LNCaP clone FGC (cell line): ENCODE measurements around the gene FABP6.
"Not testable (repeated sequence)": the region's sequence is repeated elsewhere in the genome, so short reads cannot be mapped to it uniquely, and the experiment has no call there.

Source experiments
- DNase-seq: peaks from one replicate; pipeline ENCODE4 v3.0.0-alpha.2; 2011; ENCODE audit warnings: low read depth
- H3K4me3 ChIP-seq: 2 replicates; pipeline ENCODE4 v1.5.1; 2011; ENCODE audit warnings: mild to moderate bottlenecking, low read depth, low read length, control low read depth
- TF ChIP-seq, protein P1 (sequence below): IDR thresholded peaks from 2 replicates; pipeline ENCODE4 v1.5.1; 2012; ENCODE audit warnings: mild to moderate bottlenecking; ENCODE audit not compliant: control insufficient read depth, insufficient read depth; ENCODE audit errors: extremely low read depth

FABP6 gene

DNA sequence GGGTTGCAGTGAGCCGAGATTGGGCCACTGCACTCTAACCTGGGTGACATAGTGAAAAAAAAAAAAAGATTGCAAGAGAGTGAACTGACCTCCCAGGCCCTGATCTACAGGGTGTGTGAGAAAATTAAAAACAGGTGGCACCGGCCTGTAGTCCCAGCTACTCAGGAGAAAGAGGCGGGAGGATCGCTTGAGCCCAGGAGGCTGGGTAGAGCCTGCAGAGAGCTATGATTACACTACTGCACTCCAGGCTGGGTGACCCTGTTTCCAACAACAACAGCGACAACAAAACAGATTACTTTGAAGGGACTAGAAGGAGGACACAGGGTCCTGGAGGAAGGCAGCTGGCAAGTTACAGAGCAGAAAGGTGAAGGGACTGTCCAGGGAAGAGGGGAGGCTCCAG lies 42.2 kb upstream of the FABP6 start:
- H3K4me3 ChIP-seq, result no peak overlapping the region
- no peak for DNase-seq
- TF ChIP-seq, protein P1, sequence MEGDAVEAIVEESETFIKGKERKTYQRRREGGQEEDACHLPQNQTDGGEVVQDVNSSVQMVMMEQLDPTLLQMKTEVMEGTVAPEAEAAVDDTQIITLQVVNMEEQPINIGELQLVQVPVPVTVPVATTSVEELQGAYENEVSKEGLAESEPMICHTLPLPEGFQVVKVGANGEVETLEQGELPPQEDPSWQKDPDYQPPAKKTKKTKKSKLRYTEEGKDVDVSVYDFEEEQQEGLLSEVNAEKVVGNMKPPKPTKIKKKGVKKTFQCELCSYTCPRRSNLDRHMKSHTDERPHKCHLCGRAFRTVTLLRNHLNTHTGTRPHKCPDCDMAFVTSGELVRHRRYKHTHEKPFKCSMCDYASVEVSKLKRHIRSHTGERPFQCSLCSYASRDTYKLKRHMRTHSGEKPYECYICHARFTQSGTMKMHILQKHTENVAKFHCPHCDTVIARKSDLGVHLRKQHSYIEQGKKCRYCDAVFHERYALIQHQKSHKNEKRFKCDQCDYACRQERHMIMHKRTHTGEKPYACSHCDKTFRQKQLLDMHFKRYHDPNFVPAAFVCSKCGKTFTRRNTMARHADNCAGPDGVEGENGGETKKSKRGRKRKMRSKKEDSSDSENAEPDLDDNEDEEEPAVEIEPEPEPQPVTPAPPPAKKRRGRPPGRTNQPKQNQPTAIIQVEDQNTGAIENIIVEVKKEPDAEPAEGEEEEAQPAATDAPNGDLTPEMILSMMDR, result no peak

DNA sequence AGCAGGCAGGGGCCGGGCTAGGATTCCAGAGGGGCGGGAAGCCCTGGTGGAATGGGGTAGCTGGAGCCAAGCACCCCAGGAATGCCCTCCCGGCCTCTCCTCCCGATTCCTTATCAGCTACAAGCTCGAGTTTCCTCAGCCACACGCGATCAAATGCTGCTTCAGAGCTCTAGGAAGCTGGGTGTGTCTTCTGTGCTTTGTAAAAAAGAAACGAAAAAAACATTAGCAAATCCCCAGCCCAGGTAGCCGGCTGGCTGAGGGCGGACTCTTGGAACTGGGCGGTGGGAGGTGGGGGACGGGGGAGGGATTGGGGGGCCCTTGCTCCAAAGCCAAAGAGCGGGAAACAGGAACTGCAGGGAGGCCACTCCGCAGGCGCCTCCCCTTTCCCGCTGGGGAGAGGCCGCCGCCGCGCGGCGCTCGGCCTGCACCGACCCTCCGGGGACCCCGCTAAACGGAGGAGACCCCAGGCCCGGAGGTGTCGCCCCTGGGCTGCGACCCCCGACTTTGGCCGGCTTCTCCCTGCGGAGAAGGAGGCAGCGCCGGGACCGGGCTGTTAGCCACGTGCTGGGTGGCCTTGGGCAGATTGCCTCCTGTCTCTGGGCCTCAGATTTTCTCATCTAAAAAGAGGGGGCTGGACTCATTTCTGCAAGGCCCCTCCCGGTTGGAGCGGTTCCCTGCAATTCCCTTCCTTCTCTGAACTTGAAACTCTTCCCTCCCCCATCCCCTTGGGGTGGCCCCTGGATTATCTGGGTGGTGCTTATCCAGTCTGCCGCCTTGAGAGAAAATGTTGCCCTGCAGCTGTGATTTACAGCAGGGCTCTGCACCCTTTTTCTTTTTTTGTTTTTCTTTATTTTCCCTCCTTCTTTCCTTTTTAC lies 40.9 kb upstream of the FABP6 start:
- H3K4me3 ChIP-seq, result no peak overlapping the region
- TF ChIP-seq, protein P1, result no peak
- DNase-seq, result no peak

DNA sequence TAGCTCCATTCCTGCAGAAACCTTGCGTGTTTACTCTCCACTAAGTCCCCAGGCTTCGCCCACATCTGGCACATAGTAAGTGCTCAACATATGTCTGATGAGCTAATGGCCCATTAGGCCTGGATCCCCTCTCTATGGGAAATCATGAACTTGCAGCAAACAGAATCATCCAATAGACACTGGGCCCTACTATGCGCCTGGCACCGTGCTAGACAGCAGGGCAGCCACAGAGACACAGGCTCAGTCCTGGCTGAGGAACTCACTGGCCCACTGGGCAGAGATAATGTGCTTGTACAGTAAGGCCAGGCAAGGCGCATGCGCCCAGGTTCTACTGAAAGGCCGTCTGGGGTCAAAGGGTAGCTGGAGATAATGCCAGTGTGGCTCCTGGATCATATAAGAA lies 36.9 kb upstream of the FABP6 start:
- H3K4me3 ChIP-seq, result no peak overlapping the region
- no peak for DNase-seq
- TF ChIP-seq, protein P1, result no peak

DNA sequence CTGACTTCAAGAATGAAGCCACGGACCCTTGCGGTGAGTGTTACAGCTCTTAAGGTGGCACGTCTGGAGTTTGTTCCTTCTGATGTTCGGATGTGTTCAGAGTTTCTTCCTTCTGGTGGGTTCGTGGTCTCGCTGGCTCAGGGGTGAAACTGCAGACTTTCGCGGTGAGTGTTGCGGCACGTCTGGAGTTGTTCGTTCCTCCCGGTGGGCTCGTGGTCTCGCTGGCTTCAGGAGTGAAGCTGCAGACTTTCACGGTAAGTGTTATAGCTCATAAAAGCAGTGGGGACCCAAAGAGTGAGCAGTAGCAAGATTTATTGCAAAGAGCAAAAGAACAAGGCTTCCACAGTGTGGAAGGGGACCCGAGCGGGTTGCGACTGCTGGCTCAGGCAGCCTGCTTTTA lies 36.2 kb upstream of the FABP6 start:
- H3K4me3 ChIP-seq, DNase-seq: not testable (repeated sequence)

DNA sequence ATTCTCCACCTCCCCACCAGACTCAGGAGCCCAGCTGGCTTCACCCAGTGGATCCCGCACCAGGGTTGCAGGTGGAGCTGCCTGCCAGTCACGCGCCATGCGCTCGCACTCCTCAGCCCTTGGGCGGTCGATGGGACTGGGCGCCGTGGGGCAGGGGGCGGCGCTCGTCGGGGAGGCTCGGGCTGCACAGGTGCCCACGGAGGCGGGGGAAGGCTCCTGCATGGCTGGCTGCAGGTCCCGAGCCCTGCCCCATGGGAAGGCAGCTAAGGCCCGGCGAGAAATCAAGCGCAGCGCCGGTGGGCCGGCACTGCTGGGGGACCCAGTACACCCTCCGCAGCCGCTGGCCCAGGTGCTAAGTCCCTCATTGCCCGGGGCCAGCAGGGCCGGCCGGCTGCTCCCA lies 35.5 kb upstream of the FABP6 start:
- DNase-seq, H3K4me3 ChIP-seq: not testable (repeated sequence)

DNA sequence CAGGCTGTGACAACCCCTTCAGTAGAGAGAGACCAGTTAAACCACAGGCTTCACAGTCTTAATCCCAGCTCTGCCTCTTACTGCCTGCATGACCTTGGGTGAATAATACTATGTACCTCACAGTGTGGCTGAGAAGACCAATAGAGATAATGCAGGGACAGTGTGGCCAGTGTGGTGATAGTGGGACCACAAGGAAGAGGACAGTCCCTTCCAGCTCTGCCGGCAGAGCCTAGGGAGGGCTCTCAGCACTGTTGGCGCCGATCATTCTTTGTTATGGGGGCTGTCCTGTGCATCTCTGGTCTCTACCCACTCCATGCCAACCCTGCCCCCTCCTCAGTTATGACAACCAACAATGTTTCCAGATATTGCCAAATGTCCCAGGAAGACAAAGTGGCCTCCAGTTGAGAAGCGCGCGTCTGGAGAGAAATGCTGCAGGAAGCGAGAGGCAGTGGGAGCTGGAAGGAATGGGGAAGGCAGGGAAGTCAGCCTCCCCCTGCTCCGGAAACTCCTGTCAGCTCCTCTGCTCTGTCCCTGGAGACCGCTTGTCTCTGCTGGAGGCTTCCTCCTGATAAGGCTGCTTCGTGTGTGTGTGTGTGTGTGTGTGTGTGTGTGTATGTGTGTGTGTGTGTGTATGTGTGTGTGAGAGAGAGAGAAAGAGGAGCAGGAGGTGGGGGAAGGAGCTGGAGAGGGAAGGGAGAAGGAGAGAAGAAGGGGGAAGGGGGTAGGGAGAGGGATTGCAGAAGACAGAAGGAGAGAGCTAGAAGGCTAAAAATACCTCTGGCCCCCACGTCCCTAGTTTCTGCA lies 31.8 kb upstream of the FABP6 start:
- TF ChIP-seq, protein P1, result no peak
- H3K4me3 ChIP-seq, result no peak overlapping the region
- DNase-seq, result no peak

DNA sequence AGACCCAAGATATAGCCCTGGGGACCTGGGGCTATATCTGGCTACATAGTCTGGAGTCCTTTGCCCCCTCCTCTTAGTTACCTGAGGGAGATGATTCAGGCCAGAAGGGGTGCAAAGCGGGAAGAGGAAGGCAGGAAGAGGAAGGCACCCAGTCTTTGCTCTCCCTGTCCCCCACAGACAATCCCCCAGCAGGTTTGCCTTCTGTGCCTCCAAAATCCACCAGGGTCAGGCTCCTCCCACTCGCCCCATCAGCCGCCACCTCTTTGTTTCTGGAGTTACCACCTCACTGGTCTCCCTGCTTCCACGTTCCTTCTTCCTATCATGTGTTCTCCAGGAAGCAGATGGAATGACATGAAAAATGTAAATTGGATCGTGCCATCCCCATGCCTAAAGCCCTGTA lies 31.2 kb upstream of the FABP6 start:
- TF ChIP-seq, protein P1, result no peak
- DNase-seq, result no peak
- H3K4me3 ChIP-seq, result no peak overlapping the region

DNA sequence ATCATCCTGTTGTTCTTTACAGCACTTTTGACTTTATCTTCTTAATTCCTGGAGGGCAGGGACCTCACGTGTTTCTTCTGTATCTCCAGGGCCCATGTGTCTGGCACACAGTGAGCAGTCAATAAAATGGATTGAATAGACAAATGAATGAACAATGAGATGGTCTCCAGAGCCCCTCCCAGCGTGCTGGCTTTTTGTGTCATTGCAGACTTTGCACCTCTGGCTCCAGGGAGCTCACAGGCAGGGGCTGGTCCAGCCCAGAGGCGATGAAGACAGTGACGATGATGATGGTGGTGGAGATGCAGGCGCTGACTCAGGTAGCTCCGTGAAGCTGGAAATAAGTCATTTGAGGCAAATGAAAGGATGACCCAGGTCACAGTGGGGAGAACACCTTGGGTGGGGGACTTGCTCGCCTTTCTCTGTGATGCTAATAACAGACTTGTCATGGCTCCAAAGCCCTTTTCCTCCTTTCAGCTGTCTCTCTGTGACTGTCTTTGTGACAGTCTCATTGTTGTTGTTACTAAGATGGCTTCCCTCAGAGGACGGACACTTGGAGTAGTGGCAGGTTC lies 30.4 kb upstream of the FABP6 start:
- H3K4me3 ChIP-seq, result no peak overlapping the region
- TF ChIP-seq, protein P1, result no peak
- no peak for DNase-seq
